Caki2 (cell line): ENCODE results near the gene NDUFAF8. TPM values are rescaled to one million over a fixed set of nuclear protein-coding genes. Genes with fewer than 3 reads are reported as not detected.

Experiments
- DNase-seq: peaks from one replicate; pipeline ENCODE4 v3.0.0-alpha.2; 2015; ENCODE audit warnings: low read depth
- in situ Hi-C: cut with HindIII; loops from 2 replicates; pipeline ENCODE4 v1.10.0; 2016; ENCODE audit warnings: low sequenced_read_pairs, low pct_unique_long_range_greater_than_20kb, mixed read lengths
- total RNA-seq: library from RNA; depleted of rRNA; stranded (reverse); fragments of >200 nt; shearing (Covaris generic); gene quantifications from 2 replicates; pipeline ENCODE4 v1.2.3, GENCODE V29; 2014; ENCODE audit warnings: low replicate concordance

The NDUFAF8 gene
- total RNA-seq, 1 experiment from 2014 or later = 172 TPM

DNA sequence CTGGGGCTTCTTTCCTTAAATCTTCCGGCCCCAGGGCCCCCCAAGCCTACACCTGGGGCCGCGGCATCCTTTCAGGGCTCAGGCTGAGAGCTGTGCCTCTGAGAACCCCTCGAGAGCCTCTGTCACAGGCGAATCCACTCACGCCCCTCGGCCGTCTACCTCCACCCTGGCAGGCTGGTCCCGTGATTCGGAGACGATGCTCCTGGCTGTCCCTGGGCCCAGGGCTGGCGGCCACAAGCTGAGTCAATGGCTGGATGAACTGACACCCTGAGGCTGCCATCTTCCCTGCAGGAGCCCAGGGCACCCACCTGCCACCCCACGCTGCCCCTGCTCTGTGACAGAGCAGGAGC, 4.6 kb upstream of the NDUFAF8 start:
- no peak for DNase-seq
- in situ Hi-C loops = no loop called here

- in situ Hi-C loops = no loop called here
- DNase-seq = no peak
Measured at GRCh38 chr17:81234940-81235821, 3.9 kb upstream of the NDUFAF8 start.

DNA sequence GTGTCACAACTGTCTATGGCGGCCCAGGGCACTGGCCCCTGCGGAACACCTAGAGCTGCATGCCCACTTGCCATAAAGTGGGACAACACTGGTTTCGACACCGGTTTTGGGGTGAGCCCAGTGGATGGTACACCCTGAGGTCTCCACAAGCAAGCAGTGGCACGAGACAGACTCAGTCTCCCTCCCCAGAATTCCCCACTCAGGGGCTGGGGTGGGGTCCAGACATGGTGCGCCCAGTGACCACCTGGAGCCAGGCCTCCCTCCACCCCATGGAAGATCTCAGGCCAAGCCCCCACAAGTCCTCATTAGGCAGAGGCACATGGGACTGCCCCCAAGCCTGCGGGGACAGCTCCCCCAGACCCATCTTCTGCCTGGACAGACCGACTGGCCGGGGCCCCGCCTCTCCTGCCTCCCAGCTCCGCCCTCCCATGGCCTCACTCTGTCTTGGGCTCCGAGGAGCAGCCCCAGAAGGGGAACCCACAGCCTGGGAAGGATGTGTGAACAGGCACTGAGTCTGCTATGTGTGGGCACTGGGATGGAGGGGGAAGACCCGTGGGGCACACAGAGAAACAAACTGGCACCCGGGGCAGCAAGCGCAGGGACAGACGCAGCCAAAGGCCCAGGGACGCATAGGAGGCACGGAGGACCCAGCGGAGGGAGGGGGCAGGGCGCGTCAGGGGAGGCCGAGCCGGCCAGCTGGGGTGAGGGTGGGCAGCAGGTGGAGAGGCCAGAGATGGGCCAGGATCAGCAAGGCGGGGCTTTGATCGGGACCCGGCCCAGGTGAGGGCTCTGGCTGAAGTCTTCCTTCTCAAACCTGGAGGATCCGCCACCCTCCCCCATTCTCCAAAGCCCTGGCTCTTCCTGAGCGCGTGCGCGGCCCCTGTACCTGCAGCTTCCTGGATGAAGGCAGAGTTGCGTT, 3.0 kb upstream of the NDUFAF8 start:
- in situ Hi-C loops = no loop called here
- no peak for DNase-seq

- in situ Hi-C loops = no loop called here
- DNase-seq = no peak
Measured at GRCh38 chr17:81236784-81237183, 2.3 kb upstream of the NDUFAF8 start.

DNA sequence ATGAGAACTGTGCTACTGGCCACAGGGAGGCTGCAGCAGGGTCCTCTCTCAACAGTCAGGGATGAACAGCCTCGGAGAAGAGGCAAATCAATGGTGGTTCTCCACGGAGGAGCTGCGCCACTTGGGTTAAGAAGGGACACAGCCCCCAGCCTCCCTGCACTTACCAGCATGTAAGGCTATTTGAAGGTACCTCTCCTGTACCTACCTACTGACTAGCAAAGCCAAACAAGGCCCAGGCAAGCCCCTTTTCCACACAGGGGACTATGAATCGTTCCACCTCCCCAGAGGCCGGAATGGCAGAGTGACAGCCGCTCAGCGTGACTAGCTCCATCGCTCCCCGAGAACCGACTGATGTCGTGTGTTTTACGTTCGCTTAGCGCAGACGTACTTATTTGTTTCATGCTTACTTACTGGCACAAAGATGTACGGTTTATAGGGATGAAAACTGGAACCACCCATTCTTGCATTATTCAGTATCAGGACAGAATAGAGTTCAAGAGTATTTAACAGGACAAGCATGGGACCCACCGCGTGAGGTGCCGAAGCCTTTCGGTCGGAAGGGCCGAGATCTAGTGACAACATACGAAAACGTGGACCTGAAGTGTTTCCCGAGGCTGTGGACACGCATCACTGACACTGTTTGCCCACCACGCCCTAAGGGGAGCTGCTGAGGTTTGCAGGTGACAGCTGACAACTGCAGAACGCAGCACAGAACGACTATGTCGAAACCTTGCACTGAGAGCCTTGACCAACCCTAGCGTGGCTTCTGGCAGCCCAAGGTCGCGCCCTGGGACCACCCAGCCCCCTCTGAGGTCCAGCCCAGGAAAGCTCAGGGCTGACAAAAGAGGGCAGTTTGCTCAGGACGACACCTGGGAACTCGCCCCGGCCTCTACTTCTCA, 1.3 kb upstream of the NDUFAF8 start:
- in situ Hi-C loops = no loop called here

GRCh38 chr17:81238490-81238814, 666 bp upstream of the NDUFAF8 start:
- in situ Hi-C loops = no loop called here
- no peak for DNase-seq

More for the DNA sequence above, 1.3 kb upstream of the NDUFAF8 start:
- DNase-seq = no peak

- in situ Hi-C loops = no loop called here
- DNase-seq = peak; percentile 18
Measured at GRCh38 chr17:81239714-81240555, 817 bp downstream of the NDUFAF8 start.

GRCh38 chr17:81240761-81241160, 1.6 kb downstream of the NDUFAF8 start:
- in situ Hi-C loops = no loop called here
- DNase-seq = no peak

DNA sequence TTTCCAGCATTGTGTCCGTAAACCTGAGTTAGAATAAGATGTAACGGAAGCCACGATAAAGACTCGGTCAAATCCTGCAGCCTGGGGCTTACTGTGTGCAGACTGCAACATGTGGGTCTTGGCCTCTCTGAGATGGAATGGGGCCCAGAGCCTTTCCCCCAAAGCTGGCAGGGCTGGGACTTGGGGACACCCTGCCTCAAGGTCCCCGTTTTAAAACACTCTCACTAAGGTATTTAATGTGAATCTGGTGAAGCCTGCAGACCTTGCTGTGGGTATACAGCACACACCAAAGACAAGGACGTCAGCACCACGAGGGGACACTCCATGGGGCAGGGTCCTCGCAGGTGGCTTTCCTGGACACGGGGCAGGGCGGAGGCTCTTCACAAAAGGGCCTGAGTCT, 2.1 kb downstream of the NDUFAF8 start:
- DNase-seq = no peak
- in situ Hi-C loops = no loop called here

DNA sequence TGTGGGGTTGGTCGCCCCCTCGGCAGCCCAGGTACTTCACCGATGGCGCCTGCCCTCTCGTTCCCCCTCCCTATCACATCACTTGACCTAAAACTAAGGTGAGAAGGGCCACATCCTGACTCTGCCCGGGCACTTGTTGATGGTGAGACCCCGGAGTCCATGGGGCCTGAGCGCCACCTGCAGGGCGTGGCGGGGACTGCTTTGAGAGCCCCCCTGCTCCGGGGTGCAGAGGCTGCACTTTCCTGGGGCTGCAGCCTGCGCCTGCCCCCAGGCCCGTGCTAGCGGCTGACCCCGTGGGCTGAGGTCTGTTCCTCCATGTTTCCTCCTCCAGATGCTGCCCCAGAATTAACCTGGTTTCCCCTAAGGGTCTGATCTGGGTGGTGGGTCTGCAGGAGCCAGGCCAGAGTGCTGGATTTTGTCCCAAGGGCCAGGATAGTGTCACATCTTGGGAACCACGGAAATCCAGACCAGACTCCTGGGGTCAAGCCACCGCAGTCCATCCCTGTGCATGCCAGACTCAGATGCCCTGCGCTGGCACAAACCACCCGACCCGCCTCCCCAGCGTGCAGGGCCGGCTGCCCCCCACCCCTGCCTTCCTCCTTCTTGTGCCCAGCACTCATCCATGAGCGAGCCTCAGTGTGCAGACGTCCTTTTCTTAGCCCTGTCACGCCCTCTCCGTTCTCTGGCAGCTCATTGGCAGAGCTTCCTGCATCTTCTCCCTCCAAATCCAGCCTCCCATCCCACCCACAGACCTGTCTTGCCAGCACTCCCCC, 2.7 kb downstream of the NDUFAF8 start:
- in situ Hi-C loops = no loop called here
- DNase-seq = peak; percentile 21

DNA sequence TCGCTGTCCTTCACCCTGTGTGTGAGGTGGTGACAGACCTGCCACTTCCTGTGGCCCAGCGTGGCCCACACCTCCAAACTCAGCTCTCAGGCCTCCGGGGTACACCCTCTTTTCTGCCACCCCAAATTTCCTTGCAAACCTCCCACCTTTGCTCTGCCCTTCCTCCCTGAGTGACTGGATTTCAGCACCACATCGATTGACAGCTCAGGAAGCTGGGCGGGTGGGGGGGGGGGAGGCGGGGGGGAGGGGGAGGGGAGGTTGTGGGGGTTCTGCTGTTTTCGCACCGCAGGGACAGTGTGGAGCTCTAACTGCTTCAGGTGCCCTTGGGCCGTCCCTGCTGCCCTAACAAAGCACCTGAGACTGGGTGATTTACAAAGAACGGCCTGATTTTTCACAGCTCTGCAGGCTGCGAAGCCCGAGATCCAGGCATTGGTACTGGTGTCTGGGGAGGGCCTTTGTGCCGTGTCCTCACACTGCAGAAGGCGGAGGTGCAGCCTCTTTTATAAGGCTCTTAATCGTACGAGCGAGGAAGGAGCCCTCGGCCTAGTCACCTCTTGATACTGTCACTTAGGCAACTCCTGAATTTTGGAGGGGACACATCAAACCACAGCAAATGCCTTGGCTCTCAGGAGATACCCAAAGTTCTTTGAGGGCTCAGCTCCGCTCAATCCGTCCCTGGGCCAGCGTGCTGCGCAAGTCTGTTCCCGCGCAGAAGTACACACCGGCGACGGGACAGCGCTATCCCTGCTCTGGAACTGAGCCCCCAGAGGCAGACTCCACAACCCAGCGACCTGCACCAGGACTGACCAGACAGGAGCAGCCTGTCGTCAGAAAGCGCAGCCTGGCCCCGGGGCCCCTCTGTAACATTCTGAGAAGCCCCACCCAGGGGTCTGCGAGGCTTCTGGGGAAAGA, 3.6 kb downstream of the NDUFAF8 start:
- DNase-seq = no peak
- in situ Hi-C loops = no loop called here

- in situ Hi-C loops = no loop called here
- no peak for DNase-seq
Measured at GRCh38 chr17:81243333-81243664, 4.2 kb downstream of the NDUFAF8 start.

DNA sequence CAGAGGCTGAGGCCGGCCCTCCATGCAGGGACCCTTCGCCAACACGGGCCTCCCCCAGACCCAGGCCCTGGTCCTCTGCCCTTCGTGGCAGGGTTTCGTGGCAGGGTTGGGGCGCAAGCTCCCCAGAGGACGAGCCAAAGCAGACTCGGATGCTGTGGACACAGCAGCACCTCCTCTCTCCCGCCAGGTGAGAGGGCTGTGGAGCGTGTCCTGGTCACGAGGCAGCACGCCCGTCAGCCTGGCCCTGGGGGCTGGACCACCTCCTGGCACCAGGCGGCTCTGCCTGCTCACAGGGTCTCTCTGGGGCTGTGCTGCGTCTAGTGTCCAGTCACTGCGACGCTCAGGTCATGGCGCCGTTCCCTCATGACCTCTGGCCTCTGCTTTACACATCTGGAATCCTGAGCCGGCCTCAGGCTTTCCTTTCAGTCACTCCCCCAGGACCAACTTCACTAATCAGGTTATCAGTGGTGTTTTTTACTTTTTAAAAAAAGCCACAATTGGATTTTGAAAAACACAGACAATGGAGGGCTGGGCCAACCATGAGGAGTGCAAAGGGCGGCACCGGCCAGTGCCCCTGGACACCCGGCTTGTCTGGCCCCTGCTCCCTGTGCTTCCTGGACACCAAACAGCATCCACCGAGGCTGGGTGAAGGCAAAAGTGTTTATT, 5.4 kb downstream of the NDUFAF8 start:
- DNase-seq = peak; percentile 16
- in situ Hi-C loops = no loop called here

DNA sequence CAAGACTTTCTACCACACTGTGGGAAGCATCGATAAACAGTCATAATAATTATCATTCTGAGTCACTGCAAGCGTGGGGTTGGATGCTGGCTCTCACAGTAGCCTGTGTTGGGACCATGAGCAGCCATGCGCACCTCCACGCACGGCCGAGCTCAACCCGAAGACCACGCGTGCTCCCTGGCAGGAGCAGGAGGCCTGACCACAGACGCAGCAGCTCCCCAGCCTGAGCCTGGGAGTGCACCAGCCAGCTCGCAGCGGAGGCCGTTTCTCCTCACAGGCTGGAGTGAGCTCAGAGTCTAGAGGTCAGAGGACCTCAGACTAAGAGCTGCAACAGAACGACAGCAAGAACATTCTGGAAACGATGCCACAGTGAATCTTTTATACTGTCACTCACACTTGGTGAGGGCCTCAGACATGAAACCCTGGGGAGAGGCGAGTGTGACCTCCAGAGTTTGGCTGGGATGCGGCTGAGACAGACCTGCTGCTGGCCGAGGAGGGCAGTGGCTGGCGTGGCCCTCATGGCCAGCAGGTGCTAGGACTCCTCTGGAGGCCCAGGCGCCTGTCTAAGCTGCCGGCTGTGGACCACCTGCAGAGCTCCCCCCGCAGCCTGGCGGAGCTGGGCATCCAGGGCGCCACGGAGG, 6.0 kb downstream of the NDUFAF8 start:
- in situ Hi-C loops = no loop called here
- DNase-seq = peak; percentile 69

DNA sequence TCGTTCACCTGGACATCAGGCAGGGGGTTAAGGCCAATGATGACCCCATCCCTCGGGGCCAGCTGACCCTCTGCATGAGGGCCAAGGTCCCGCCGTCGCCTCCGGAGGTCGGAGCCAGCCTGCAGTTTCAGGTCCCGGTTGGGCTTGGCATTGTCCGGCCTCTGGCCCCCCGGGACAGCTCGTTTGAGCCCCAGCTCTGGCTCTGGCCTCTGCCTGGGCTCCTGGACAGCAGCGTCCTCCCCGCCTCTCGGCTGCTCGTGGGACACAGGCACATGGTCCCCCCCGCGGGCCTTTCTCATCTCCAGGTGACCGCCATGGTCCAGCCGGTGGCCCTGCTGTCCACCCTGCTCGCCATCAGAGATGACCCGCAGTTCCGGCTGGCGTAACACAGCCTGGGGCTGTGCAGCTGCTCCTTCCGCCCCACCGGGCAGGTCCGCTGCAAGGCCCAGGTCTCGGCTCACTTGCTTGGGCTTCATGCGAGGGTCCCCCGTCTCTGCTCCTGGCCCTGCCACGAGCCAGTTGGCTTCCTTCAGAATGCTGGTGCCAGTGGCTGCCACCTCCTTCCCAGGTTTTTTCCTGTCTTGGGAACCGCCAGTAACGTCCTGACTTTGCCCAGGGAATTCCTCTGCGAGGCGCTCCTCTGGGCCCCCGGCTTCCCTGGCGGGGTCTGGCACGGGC, 6.7 kb downstream of the NDUFAF8 start:
- DNase-seq = no peak
- in situ Hi-C loops = no loop called here
